SU-DHL-6 (cell line): ENCODE measurements around the gene RRBP1.

Experiments
- H2AFZ ChIP-seq: fragments of 200-600 bp; sonication (generic); 2 replicates; pipeline ENCODE4 v1.6.1; 2014; ENCODE audit warnings: low read depth, mild to moderate bottlenecking, moderate library complexity, mixed read lengths, antibody characterized with exemption, low read length; ENCODE audit not compliant: severe bottlenecking
- H3F3A ChIP-seq: fragments of 200-600 bp; shearing (Covaris generic); 2 replicates; pipeline ENCODE4 v1.6.0; 2016; ENCODE audit warnings: antibody characterized with exemption, mild to moderate bottlenecking; ENCODE audit not compliant: insufficient read depth
- H3K27ac ChIP-seq: fragments of 200-600 bp; sonication (generic); 2 replicates; pipeline ENCODE4 v1.5.1; 2016; ENCODE audit warnings: low read depth, mild to moderate bottlenecking, low read length, moderate library complexity, mixed read lengths
- H3K27me3 ChIP-seq: fragments of 200-600 bp; sonication (generic), shearing (Covaris generic); 2 replicates; pipeline ENCODE4 v1.6.0; 2014; ENCODE audit warnings: mild to moderate bottlenecking, low read length
- H3K36me3 ChIP-seq: fragments of 200-600 bp; sonication (generic); 2 replicates; pipeline ENCODE4 v1.6.1; 2014; ENCODE audit warnings: mild to moderate bottlenecking, low read length, mixed read lengths
- H3K4me2 ChIP-seq: fragments of 300-600, 200-600 bp; shearing (Covaris generic), sonication (generic); 2 replicates; pipeline ENCODE4 v1.6.0; 2014; ENCODE audit warnings: low read length, low read depth, mild to moderate bottlenecking; ENCODE audit not compliant: poor library complexity, severe bottlenecking
- H3K4me3 ChIP-seq: fragments of 200-600 bp; sonication (generic); 2 replicates; pipeline ENCODE4 v1.5.1; 2014; ENCODE audit warnings: antibody characterized with exemption, low read length, mild to moderate bottlenecking, mixed read lengths; ENCODE audit not compliant: insufficient read depth, poor library complexity, severe bottlenecking
- H3K79me2 ChIP-seq: fragments of 200-600 bp; sonication (generic); 2 replicates; pipeline ENCODE4 v1.6.1; 2014; ENCODE audit warnings: mild to moderate bottlenecking, low read length, moderate library complexity; ENCODE audit not compliant: insufficient read depth
- H3K9ac ChIP-seq: fragments of 200-600 bp; sonication (generic); 2 replicates; pipeline ENCODE4 v1.7.0; 2014; ENCODE audit warnings: mild to moderate bottlenecking, low read length
- H3K9me2 ChIP-seq: fragments of 200-600 bp; sonication (generic); replicated peaks from 2 replicates; pipeline ENCODE4 v1.6.1; 2014; ENCODE audit warnings: low read length; ENCODE audit not compliant: insufficient read depth
- H3K9me3 ChIP-seq: fragments of 200-600 bp; sonication (generic); 2 replicates; pipeline ENCODE4 v1.6.1; 2014; ENCODE audit warnings: low read length, mixed read lengths; ENCODE audit not compliant: insufficient read depth
- H4K20me1 ChIP-seq: fragments of 200-600 bp; sonication (generic); 2 replicates; pipeline ENCODE4 v1.6.1; 2014; ENCODE audit warnings: low read depth, mild to moderate bottlenecking, antibody characterized with exemption, low read length, moderate library complexity, mixed read lengths
- CTCF ChIP-seq: fragments of 200-600 bp; sonication (generic); IDR thresholded peaks from one replicate; pipeline ENCODE4 v1.5.1; 2017; ENCODE audit warnings: antibody characterized with exemption, mild to moderate bottlenecking, low read length, moderate library complexity; ENCODE audit not compliant: insufficient read depth, poor library complexity, severe bottlenecking
- EZH2phosphoT487 ChIP-seq: fragments of 200-600 bp; sonication (generic), shearing (Covaris generic); conservative IDR thresholded peaks from 2 replicates; pipeline ENCODE4 v1.6.1; 2018; ENCODE audit warnings: mild to moderate bottlenecking, antibody characterized with exemption, low read length, moderate library complexity, mixed read lengths

Gene RRBP1

GRCh38 chr20:17624551-17625245 lies 57.3 kb downstream of the RRBP1 start:
- H4K20me1 ChIP-seq = no peaks in the 10 kb centered on the region
- no peak overlapping the region for H3K4me2 ChIP-seq
- H3F3A ChIP-seq = no peaks in the 10 kb centered on the region

GRCh38 chr20:17624070-17624469 lies 58.0 kb downstream of the RRBP1 start:
- no peak overlapping the region for H3K9ac ChIP-seq
- H3K4me2 ChIP-seq = no peak overlapping the region
- H3K79me2 ChIP-seq = no peaks in the 10 kb centered on the region
- TF ChIP-seq CTCF (no peak), EZH2phosphoT487 (no peak)
- no peaks in the 10 kb centered on the region for H3K36me3 ChIP-seq
- H3K9me3 ChIP-seq = no peaks in the 10 kb centered on the region
- H3K9me2 ChIP-seq = no peaks in the 10 kb centered on the region
- H3K4me3 ChIP-seq = no peak overlapping the region
- H2AFZ ChIP-seq = no peak overlapping the region
- H3F3A ChIP-seq = no peaks in the 10 kb centered on the region
- no peak overlapping the region for H3K27ac ChIP-seq
- H4K20me1 ChIP-seq = no peaks in the 10 kb centered on the region
- H3K27me3 ChIP-seq = no peaks in the 10 kb centered on the region

More at GRCh38 chr20:17624551-17625245, 57.3 kb downstream of the RRBP1 start:
- H3K4me3 ChIP-seq = no peak overlapping the region
- no peak overlapping the region for H3K27ac ChIP-seq
- no peaks in the 10 kb centered on the region for H3K36me3 ChIP-seq
- H3K79me2 ChIP-seq = no peaks in the 10 kb centered on the region
- TF ChIP-seq EZH2phosphoT487 (no peak), CTCF (no peak)
- no peak overlapping the region for H2AFZ ChIP-seq
- no peak overlapping the region for H3K9ac ChIP-seq
- H3K9me3 ChIP-seq = no peaks in the 10 kb centered on the region
- no peaks in the 10 kb centered on the region for H3K27me3 ChIP-seq
- H3K9me2 ChIP-seq = no peaks in the 10 kb centered on the region

GRCh38 chr20:17622851-17623508 lies 59.1 kb downstream of the RRBP1 start:
- TF ChIP-seq EZH2phosphoT487 (no peak), CTCF (no peak)
- H3K36me3 ChIP-seq = no peaks in the 10 kb centered on the region
- H3K4me2 ChIP-seq = no peak overlapping the region
- H3F3A ChIP-seq = no peaks in the 10 kb centered on the region
- H3K9me2 ChIP-seq = no peaks in the 10 kb centered on the region
- H3K9me3 ChIP-seq = no peaks in the 10 kb centered on the region
- no peaks in the 10 kb centered on the region for H3K79me2 ChIP-seq
- H3K27me3 ChIP-seq = no peaks in the 10 kb centered on the region
- H4K20me1 ChIP-seq = no peaks in the 10 kb centered on the region
- H3K9ac ChIP-seq = no peak overlapping the region
- H2AFZ ChIP-seq = no peak overlapping the region
- no peak overlapping the region for H3K27ac ChIP-seq
- no peak overlapping the region for H3K4me3 ChIP-seq
